Kidney (tissue), 14 donors: ENCODE data around the gene DNAH2. TPM values are rescaled to one million over a fixed set of nuclear protein-coding genes. Genes with fewer than 3 reads are reported as not detected.

Experiments
- DNase-seq, 5 donors: peaks; one replicate each; pipeline ENCODE4 v3.0.0-alpha.2; 2013 to 2020
- FAIRE-seq: peaks from 2 replicates; lab custom pipeline; 2012; peaks lifted over from hg19 to GRCh38; lab: Jason Lieb, UNC
- H3K27ac ChIP-seq, 2 donors: one replicate each; pipeline ENCODE4 v1.7.0; 2013; ENCODE audit warnings: low read depth in 2 of 2, low read length in 2 of 2, inconsistent platforms in 1 of 2
- H3K27me3 ChIP-seq: one replicate; pipeline ENCODE4 v1.7.1; 2013; ENCODE audit warnings: low read length, inconsistent platforms; ENCODE audit not compliant: control insufficient read depth, insufficient read depth
- H3K36me3 ChIP-seq, 3 donors: one replicate each; pipeline versions ENCODE4 v1.7.0 to v1.7.1; 2013; ENCODE audit warnings: low read length in 3 of 3, control low read depth in 1 of 3, inconsistent platforms in 1 of 3; ENCODE audit not compliant: insufficient read depth in 3 of 3, control insufficient read depth in 2 of 3
- H3K4me1 ChIP-seq, 3 donors: one replicate each; pipeline versions ENCODE4 v1.7.0 to v1.7.1; 2013; ENCODE audit warnings: low read length in 3 of 3, inconsistent platforms in 1 of 3, low read depth in 1 of 3; ENCODE audit not compliant: control insufficient read depth in 2 of 3, insufficient read depth in 2 of 3
- H3K4me3 ChIP-seq, 3 donors: one replicate each; pipeline versions ENCODE4 v1.7.0 to v1.8.1; 2013; ENCODE audit warnings: low read length in 3 of 3, control low read depth in 1 of 3, inconsistent platforms in 1 of 3
- H3K9ac ChIP-seq, 3 donors: one replicate each; pipeline versions ENCODE4 v1.7.0 to v1.7.1; 2013; ENCODE audit warnings: low read length in 3 of 3, control low read depth in 1 of 3, inconsistent platforms in 1 of 3
- H3K9me3 ChIP-seq, 3 donors: one replicate each; pipeline versions ENCODE4 v1.7.0 to v1.7.1; 2013; ENCODE audit warnings: low read length in 3 of 3, control low read depth in 1 of 3, inconsistent platforms in 1 of 3; ENCODE audit not compliant: control insufficient read depth in 2 of 3, insufficient read depth in 1 of 3
- CTCF ChIP-seq: IDR thresholded peaks from 3 replicates; pipeline ENCODE4 v1.5.1; 2012; ENCODE audit warnings: mild to moderate bottlenecking, moderate library complexity, borderline replicate concordance; ENCODE audit not compliant: insufficient read depth; ENCODE audit errors: extremely low read depth
- intact Hi-C: fragments of 100-400 bp; cut with DNase I; formaldehyde crosslinking; loops from one replicate; pipeline ENCODE4 v1.11.1; 2022
- polyA plus RNA-seq: library from polyadenylated mRNA; stranded (reverse); fragments of 350-450 nt; fragmentation: Illumina TruSeq; extraction: RNeasy Lipid Tissue Mini Kit (QIAGEN cat#74804); gene quantifications from one replicate; pipeline ENCODE4 v1.2.3, GENCODE V29; 2014; ENCODE audit warnings: low read depth, low replicate concordance; ENCODE audit not compliant: insufficient read depth
- total RNA-seq: library from RNA; stranded (reverse); fragmentation: NEBNext Ultra II Directional; extraction: Animal tissue kit (Norgen Biotek cat#: 25700); gene quantifications from one replicate; pipeline ENCODE4 v1.2.1, GENCODE V29; 2021
- donor health status: control.
- donor health status: control.
- donor health status: control.
- donor health status: control.
- donor health status: control.
- donor health status: DM: yes; HTN: yes; CAD: no.
- donor health status: Normal renal cell carcinoma (clear cell type).

Gene DNAH2
- total and polyA plus RNA-seq, 2 donors from 2014 or later: 0.17 to 0.66 TPM

GRCh38 chr17:7864995-7865650 is 147.6 kb downstream of the DNAH2 start:
- no peak for FAIRE-seq
- Histone ChIP-seq H3K4me3 (no peak overlapping the region), H3K36me3 (peaks cover 0 to 3% (median 2%) of the 10 kb centered on the region in 3 donors), H3K27ac (no peak overlapping the region), H3K9me3 (peaks cover 0 to 4% (median 0%) of the 10 kb centered on the region in 3 donors), H3K9ac (no peak overlapping the region), H3K27me3 (no peaks in the 10 kb centered on the region), H3K4me1 (no peaks in the 10 kb centered on the region)
- no peak for DNase-seq
- TF ChIP-seq CTCF: no peak
- intact Hi-C loops: loop anchor here (5.0 kb wide), 1 partner anchor 122 kb away; no protein-coding TSS in a partner anchor

GRCh38 chr17:7867881-7868329 is 150.4 kb downstream of the DNAH2 start:
- Histone ChIP-seq H3K9me3 (peaks cover 0 to 4% (median 0%) of the 10 kb centered on the region in 3 donors), H3K4me3 (no peak overlapping the region), H3K27ac (no peak overlapping the region), H3K9ac (no peak overlapping the region), H3K4me1 (no peaks in the 10 kb centered on the region), H3K27me3 (no peaks in the 10 kb centered on the region), H3K36me3 (peaks cover 0 to 3% (median 2%) of the 10 kb centered on the region in 3 donors)
- FAIRE-seq (no peak), DNase-seq (no peak)
- intact Hi-C loops: no loop called here
- TF ChIP-seq CTCF: no peak

- TF ChIP-seq CTCF: no peak
- no peak for FAIRE-seq
- Histone ChIP-seq H3K9ac (no peak overlapping the region), H3K4me1 (no peaks in the 10 kb centered on the region), H3K27me3 (no peaks in the 10 kb centered on the region), H3K36me3 (peaks cover 3 to 5% (median 4%) of the 10 kb centered on the region in 3 donors), H3K9me3 (no peaks in the 10 kb centered on the region), H3K4me3 (no peak overlapping the region), H3K27ac (no peak overlapping the region)
- no peak for DNase-seq
- intact Hi-C loops: no loop called here
Observed at GRCh38 chr17:7873051-7873450, 155.5 kb downstream of the DNAH2 start.
